K562 (cell line): Measurements from ENCODE around the gene ECI1. TPM values are rescaled to one million over a fixed set of nuclear protein-coding genes. Genes with fewer than 3 reads are reported as not detected.

Source experiments
- HDAC6 ChIP-seq: IDR thresholded peaks from 2 replicates; pipeline ENCODE4 v1.6.1; 2012; ENCODE audit warnings: low read depth, mild to moderate bottlenecking, control low read depth, inconsistent platforms, low read length, moderate library complexity
- POLR3A ChIP-seq: IDR thresholded peaks from 2 replicates; pipeline ENCODE4 v1.6.1; 2011; ENCODE audit warnings: borderline replicate concordance, mild to moderate bottlenecking, moderate library complexity; ENCODE audit not compliant: insufficient read length, insufficient read depth; ENCODE audit errors: extremely low read depth
- SIN3A ChIP-seq, 2 experiments: fragments of 150-350 bp in 1 of 2; IDR thresholded peaks; 2 replicates each; pipeline ENCODE4 v1.6.1; 2011 to 2016; ENCODE audit warnings: borderline replicate concordance in 2 of 2, low read depth in 2 of 2, low read length in 2 of 2, mild to moderate bottlenecking in 2 of 2, moderate library complexity in 2 of 2; ENCODE audit not compliant: control insufficient read depth in 1 of 2
- SP1 ChIP-seq: sonication (generic); formaldehyde crosslinking; IDR thresholded peaks from 2 replicates; pipeline ENCODE4 v1.8.1; 2022; ENCODE audit warnings: mild to moderate bottlenecking, missing genetic modification reagents
- TCF15 ChIP-seq: fragments of 250-450 bp; sonication (Bioruptor Pico); IDR thresholded peaks from 2 replicates; pipeline ENCODE4 v1.8.0; 2022; ENCODE audit warnings: moderate library complexity, mild to moderate bottlenecking, inconsistent platforms
- TFAP4 ChIP-seq: sonication (generic); formaldehyde crosslinking; IDR thresholded peaks from 2 replicates; pipeline ENCODE4 v1.8.0; 2022; ENCODE audit warnings: missing genetic modification reagents, mild to moderate bottlenecking, moderate library complexity, borderline replicate concordance
- ZC3H4 ChIP-seq: sonication (generic); formaldehyde crosslinking; IDR thresholded peaks from 2 replicates; pipeline ENCODE4 v1.9.0; 2021; ENCODE audit warnings: missing genetic modification reagents, borderline replicate concordance
- ZNF57 ChIP-seq: fragments of 450-650 bp; formaldehyde crosslinking; IDR thresholded peaks from 2 replicates; pipeline ENCODE4 v1.4.0; 2020; ENCODE audit warnings: mild to moderate bottlenecking, moderate library complexity
- polyA plus RNA-seq, 8 experiments: library from polyadenylated mRNA; depleted of rRNA in 4 of 8; stranded (reverse) in 5 of 8; unstranded in 3 of 8; fragments of >200 nt; fragmentation: Nextera tagmentation in 2 of 8; fragmentation: Illumina TruSeq in 1 of 8; extraction: Ambion mirVana in 2 of 8; extraction: Trizol in 1 of 8; gene quantifications; 2 replicates each; pipeline versions ENCODE4 v1.2.1 to v1.2.3, GENCODE V29; 2011 to 2014; ENCODE audit warnings: inconsistent platforms in 1 of 8, missing spikeins in 1 of 8
- total RNA-seq, 7 experiments: library from RNA; depleted of rRNA in 6 of 7; stranded (reverse); fragments of >200 nt in 6 of 7; fragmentation: Illumina TruSeq in 2 of 7; extraction: Trizol in 2 of 7; gene quantifications; 2 replicates each; pipeline versions ENCODE4 v1.2.1 to v1.2.3, GENCODE V29; 2011 to 2021; ENCODE audit warnings: low replicate concordance in 1 of 7

Gene ECI1
- total and polyA plus RNA-seq, 9 of the 15 experiments (the other 6 are each of a cell fraction or from before 2014, with no cell fraction given): 4.7 to 189 (median 54.0) TPM

- TF ChIP-seq POLR3A (no peak), TCF15 (CRISPR knock-in tag) (no peak), HDAC6 (no peak), ZC3H4 (0 out of 2 replicates have a peak, but pooled peaks have one; percentile 34), ZNF57 (CRISPR knock-in tag) (no peak), SIN3A (IDR thresholded peaks at IDR 0.05; ENCODE audit: borderline replicate concordance in 2 of 2, control insufficient read depth in 1 of 2, low read depth in 2 of 2, low read length in 2 of 2) (peak in 1 of 2 experiments; percentile 25; a peak in 1 of 4 replicates), SP1 (no peak), TFAP4 (CRISPR knock-in tag) (peak; percentile 76; the same call in 1 of the 2 replicates)
These were observed 18.7 kb upstream of the ECI1 start (continued) for GRCh38 chr16:2270070-2270462.
